ENCODE results near the gene ZNF318.
A peak's percentile ranks its signal among the peaks of the same experiment; 100 is the strongest.
"Not testable (repeated sequence)": the region's sequence is repeated elsewhere in the genome, so short reads cannot be mapped to it uniquely, and the experiment has no call there.

Gene ZNF318

DNA sequence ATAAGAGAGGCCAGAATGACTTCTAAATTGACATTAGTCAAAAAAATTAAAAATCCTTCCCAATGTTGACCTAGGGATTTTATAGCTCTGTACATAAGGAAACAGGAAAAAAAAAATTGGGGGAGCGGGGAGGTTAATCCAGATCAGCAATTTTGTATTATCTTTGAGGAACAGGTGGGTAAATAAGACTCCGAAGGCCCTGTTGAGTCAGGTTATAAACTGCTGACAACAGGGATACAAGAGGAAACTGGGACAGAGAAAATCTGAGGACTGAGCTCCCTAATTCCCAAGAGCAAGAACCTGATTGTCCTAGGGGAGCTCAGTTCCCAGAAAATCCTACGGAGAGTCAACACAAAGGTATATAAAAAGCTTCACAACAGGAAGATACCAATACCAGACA is 34.0 kb downstream of the ZNF318 start:
- no peak for DNase-seq

DNA sequence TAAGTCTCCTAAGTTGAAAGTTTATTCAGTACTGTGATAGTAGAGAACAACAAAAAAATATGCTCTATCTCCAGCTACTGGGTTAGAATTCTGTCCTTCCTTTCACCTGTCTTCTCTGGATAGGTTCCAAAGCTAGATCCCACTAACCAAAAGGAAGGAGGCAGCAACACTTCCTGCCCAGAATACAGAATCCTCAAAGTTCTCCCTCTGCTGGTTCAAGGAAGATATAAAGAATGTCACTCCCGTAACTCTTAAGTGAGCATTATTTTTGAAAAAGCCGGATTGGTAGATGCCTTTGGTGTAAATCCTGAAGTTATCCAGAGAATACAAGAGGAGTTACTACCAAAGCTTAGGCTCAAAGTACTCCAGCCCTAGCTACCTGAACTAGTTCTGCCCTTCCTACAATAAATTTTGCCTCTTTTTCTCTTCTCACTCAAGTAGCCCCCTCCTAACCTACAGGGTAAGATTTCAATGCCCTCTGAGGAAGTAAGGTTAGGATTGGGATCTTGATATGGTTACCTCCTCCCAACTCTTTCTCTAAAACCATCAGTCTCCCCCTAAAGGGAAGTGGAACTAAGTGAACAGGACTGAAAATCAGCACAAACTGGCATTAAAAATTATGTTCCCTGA is 34.9 kb downstream of the ZNF318 start:
- no peak for DNase-seq

DNA sequence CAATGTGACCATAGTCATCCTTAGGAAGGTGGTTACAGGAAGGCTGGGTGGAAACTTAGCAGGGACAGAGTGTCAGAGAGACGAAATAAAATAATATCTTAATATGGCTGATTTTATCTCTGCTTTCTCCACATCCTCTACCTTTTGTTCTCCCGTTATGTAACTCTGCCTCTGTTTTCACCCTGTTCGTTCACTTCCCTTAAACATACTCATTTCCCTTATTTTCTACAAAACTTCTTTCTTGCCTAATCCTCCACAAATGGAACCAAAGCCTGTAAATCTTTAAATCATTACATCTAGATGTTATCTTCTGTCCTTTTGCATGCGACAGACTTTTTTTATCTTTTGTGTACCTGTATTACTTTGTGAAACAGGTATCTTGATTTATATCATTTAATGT is 37.6 kb downstream of the ZNF318 start:
- no peak for DNase-seq

DNA sequence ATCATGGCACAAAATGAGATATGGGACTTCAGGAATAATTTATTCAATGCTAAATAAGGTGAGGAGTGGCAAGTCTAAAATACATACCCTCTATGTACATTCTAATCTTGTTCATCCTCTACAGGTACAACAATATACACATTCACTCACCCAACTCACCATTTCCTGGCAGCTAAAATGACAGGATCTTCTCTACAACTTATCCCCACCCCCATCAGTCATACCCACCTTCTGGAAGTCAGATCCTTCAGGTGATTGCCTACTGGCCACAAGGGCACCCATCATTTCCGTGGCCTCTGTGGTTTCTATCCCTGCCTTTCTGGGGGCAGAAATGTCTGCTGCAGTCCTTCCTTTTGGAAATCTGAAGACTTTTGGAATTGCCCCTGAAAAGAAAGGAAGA is 38.0 kb downstream of the ZNF318 start:
- peak; percentile 5 for DNase-seq

DNA sequence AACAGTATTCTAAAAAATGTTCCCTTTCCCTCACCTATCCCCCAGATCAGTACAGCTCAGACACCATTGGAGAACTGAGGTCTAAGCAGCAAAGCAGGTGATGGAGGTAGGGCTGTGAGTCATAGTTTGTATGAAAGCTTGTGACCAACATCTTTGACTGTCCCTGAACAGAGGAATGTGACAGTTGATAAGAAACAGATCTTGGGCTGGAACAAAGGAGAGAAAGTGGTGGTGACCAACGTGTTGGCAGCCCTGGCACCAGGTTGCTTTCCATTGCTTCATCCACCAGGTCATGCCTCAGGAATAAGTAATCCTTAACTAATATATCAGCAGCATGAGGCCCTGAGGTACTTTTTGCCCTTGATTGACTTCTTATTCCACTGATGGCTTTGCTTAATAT is 40.9 kb downstream of the ZNF318 start:
- no peak for DNase-seq

DNA sequence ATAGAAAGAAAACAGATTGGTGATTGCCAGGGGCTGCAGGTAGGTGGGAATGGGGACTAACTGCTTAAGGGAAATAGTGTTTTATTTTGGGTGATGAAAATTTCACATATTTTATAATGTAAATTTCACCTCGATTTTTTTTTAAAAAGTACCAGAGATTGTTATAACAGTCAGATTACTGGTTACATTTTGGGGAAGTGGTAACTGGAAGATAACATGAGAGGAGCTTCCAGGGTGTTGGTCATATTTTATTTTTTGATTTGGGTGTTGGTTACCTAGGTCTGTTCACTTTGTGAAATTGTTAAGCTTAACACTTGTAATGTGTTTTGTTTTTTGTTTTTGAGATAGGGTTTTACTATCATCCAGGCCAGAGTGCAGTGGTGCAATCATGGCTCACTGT is 43.6 kb downstream of the ZNF318 start:
- DNase-seq, result no peak

DNA sequence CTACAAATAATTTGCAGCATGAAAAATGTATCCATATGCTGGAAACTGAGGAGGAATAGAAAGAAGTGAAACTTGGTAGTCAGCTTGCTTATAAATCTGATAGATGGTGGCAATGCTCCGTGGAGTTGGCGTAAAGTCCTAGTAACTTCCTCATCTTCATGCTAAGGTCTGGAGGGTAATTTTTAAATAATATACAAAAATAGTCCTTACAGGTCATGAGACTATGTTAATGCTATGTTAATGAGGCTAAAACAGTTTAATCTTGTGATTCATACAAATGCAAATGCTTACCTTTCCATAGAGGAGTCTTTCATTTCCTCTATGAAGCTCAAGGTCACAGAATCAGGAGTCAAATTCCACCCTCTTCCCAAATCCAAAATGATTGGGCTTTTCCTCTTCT is 51.4 kb downstream of the ZNF318 start:
- DNase-seq, result no peak

DNA sequence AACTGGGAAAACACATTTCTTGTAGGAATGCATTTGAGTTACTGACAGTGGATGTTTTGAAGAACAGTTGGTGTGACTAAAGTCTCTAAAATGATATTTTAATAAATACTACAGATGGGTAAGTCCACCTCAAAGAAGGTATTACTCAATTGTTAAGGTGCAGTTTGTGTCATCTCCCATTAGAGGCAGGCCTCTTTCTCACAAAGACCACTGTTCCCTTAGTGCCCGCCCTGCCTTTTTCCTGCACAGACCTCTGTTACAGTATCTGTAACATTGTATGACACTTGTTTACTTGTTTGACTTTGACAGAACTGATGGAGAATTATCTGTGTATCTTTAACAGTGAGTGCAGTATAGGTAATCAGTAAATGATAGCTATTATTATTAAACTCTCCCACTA is 55.6 kb downstream of the ZNF318 start:
- DNase-seq, result no peak

DNA sequence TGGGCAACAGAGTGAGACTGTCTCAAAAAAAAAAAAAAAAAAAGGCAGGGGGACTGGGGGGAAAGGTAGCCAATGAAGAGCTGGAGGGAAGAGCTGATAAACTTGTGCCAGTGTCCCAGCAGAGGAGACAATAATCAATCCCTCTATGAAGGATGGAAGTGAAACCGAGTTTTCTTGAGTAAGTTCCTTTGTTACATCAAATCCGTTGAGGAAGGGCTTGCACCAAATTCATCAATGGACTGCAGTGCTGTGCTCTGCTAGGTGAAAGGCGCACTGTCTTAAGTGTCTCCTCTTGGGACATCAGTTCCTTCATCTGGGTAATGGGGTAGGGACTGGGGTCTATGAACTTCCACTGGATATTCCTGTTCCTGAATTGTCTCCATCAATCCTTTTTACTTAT is 57.8 kb downstream of the ZNF318 start:
- DNase-seq, result no peak

DNA sequence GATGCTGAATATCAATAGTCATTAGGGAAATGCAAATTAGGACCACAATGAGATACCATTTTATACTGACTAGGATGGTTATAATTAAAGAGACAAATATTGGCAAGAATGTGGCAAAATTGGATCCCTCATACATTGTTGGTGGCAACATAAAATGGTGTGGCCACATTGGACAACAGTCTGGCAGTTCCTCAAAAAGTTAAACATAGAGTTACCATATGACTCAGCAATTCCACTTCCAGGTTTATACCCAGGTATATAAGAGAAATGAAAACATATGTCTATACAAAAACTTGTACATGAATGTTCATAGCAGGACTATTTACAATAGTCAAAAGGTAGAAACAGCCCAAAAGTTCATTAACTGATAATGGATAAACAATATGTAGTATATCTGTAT is 58.8 kb downstream of the ZNF318 start:
- no peak for DNase-seq

DNA sequence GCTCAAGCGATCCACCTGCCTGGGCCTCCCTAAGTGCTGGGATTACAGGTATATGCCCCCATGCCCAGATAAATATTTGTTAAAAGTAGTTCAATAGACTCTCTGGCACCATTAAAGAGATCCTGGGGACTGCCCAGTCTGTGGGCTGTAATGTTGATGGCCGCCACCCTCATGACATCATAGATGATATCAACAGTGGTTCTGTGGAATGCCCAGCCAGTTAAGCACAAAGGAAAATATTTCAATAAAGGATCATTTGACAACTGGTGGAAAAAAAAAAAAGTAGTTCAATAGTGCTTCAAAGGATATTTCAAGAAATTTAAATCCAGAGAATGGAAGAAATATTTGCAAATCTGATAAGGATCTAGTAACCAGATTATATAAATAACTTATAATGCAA is 59.3 kb downstream of the ZNF318 start:
- no peak for DNase-seq

DNA sequence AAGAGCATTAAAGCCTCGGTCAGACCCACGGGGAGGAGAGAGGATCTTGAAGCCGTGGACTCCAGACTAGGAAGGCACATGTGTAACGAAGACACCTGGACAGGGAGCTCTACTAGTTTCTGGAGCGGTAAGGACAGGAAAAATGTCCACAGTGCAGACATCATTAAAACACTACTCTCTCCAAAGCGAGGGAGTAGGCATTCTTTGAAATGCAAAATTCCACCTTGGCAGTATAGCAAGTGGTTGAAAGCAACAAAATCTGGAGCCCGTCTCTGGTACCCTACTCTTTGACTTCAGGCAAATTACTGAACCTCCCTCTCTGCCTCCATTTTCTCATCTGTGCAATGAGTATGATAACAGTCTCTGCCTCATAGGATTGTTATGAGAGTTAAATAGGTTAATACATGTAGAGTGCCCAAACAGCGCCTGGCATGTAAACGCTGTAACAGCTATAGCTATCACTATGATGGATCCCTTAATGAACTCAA is 60.4 kb downstream of the ZNF318 start:
- no peak for DNase-seq

DNA sequence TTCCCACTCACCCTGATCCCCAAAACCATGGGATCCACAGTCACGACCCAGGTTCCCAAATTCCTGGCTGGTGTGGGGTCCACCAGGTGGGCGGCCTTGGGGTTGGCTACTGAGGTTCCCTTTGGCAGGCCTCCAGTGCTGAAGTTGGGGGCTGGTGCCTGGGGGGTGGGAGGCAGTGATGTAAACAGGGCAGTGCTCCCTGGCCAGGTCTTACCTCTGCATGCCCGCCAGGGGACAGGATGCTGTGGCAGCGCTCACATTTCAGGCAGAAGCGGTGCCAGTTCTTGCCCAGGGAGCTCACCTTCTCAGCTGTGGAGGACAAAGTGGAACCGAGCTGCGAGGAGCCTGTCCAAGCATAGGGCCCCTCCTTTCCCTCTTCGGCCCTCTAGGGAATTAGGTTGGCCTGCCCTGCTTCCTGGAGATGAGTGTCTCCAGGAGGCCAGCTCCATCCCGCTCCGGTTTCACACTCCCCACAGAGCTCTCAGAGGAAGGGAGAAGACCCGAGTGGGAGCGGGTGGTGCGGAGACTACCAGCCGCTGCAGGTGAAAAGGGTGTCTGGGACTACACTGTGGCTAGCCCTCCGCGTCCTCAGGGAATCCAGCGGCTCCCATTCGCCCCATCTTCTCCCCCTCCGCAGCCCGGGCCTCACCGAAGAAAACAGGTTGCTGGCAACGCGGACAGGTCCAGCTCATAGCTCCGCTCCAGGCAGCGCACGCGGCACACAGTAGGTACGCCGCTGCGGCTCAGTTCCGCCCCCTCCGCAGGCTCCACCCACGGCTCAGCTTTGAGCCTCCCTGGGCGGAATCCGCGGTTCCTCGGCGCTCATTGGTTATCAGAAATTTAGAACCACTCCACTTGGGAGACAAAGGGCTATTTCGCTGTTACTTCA is 61.1 kb downstream of the ZNF318 start, which contains the start of gene CRIP3:
CRIP3 (minus strand) TSS at position 726 of the 889 bp plus-strand sequence; CDS start at position 692, 34 bp downstream.
- DNase-seq, result peak; percentile 36

DNA sequence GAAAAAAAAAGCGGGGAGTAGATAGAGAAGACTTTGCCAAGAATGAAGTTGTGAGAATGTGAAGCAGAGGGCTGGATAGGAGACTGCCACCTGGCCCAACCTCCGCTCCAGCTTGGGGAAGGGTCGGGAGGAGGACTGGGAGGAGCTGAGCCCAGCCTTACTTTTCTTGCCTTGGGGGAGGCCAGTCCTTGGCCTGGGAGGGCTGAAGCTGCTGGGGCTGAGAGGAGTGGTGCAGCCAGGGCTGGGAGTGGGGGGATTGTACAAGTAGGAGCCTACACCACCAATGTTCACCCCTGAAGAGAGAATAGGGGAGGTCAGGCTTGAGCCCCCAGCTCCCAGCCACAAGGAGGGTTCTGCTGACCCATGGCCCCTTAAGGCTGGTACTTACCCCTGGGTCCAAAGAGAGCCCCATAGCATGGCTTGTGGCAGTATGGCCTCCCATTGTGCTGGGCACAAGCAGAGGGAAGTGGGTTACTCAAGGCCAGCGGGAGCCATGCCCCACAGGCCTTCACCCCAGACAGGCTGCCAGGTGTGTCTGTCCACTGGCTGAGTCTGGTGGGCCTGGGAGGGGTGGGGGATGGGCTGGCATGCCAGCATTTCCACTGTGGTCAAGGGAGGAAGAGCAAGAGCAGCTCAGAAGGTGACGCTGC is 61.9 kb downstream of the ZNF318 start:
- DNase-seq, result no peak

DNA sequence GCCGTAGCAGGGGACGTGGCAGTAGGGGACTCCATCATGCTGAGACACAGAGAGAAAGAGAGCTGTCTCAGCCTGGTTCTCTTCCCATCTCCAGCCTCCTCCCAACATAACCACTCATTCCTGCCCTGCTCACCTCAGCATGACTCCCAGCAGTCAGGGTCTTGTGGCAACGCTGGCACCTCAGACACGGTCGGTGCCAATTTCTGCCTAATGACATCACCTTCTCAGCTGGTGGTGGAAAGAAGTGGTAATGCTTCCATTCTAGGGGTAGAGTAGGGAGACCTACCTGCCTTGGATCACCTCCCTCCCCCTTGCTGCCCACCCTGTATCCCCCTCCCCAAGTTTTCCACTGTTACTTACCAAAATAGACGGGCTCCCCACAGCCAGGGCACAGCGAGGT is 63.4 kb downstream of the ZNF318 start:
- DNase-seq, result no peak

DNA sequence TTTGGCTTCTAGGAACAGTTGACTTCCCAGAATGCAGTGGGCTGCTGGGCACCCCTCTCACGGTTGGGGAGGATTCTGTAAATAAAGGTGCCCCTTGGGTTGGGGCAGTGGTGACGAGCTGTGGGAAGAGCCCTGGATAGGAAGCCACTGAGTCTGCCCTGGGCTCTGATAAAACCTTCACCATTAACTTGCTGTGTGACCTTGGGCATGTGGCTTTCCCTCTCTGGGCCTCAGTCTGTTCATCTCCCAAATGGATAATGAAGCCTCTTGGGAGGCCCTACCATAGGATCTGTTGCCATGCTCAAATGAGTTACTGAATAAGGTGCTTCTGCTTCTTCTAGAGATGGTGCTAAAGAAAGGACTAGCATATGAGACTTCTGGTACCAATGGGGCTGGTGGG is 64.6 kb downstream of the ZNF318 start:
- DNase-seq, result no peak

DNA sequence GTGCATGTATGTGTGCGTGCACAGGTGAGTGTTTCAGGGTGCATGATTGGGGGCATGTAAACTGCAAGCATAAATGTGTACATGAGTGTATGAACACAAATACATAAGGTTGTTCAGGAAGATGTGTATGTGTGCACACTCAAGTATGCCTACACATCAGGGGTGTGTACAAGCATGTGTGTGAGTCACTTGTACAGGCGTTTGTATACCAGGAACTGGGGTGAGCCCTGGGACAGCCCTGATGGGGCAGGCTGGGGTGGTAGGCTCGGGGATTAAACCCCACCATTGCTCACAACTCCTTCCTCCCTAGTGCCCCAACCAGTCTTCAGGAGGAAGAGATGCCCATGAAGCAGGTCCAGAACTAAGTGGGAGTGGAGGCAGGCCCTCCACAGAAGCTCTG is 65.1 kb downstream of the ZNF318 start:
- DNase-seq, result no peak

DNA sequence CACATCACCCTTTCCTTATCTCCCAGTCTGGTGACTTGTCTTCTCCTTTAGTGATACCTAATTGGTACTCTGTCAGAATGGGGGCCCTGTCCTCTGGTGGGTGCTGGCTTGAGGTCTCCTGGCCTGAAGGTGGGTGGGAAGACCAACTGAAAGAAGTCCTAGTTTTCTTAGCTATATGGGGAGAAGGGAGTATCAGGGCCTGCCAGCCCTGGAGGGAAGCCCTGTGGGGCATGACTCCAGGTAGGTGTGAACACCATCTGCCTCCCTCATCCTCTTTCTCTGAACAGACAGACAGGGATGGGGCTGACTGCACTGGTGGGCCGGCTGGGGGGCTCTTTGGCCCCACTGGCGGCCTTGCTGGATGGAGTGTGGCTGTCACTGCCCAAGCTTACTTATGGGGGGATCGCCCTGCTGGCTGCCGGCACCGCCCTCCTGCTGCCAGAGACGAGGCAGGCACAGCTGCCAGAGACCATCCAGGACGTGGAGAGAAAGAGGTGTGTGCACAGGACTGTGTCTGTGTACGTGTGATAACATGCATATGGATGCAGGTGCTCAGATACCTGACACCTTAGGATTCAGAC is 65.6 kb downstream of the ZNF318 start:
- no peak for DNase-seq

DNA sequence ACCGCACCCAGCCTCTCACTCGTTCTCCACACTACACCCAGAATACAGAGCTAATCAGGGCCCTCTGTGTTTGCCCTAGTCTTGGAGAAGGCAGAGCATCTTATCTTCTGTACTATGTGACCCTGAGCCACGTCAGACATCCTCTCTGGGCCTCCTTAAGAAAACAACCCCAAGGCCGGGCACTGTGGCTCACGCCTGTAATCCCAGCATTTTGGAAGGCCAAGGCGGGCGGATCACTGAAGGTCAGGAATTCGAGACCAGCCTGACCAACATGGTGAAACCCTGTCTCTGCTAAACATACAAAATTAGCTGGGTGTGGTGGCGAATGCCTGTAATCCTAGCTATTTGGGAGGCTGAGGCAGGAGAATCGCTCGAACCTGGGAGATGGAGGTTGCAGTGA is 66.4 kb downstream of the ZNF318 start:
- DNase-seq, result not testable (repeated sequence)

DNA sequence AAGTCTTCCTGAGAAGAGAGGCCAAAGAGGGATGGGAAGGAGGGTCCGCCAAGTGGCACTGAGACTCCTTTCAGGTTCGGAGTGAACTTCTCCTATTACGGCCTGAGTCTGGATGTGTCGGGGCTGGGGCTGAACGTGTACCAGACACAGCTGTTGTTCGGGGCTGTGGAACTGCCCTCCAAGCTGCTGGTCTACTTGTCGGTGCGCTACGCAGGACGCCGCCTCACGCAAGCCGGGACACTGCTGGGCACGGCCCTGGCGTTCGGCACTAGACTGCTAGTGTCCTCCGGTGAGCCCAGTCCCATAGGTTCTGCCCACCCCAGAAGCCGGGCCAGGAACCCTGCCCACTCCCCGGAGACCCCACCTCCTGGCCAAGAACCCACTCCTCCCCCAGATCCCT is 67.3 kb downstream of the ZNF318 start:
- DNase-seq, result no peak

DNA sequence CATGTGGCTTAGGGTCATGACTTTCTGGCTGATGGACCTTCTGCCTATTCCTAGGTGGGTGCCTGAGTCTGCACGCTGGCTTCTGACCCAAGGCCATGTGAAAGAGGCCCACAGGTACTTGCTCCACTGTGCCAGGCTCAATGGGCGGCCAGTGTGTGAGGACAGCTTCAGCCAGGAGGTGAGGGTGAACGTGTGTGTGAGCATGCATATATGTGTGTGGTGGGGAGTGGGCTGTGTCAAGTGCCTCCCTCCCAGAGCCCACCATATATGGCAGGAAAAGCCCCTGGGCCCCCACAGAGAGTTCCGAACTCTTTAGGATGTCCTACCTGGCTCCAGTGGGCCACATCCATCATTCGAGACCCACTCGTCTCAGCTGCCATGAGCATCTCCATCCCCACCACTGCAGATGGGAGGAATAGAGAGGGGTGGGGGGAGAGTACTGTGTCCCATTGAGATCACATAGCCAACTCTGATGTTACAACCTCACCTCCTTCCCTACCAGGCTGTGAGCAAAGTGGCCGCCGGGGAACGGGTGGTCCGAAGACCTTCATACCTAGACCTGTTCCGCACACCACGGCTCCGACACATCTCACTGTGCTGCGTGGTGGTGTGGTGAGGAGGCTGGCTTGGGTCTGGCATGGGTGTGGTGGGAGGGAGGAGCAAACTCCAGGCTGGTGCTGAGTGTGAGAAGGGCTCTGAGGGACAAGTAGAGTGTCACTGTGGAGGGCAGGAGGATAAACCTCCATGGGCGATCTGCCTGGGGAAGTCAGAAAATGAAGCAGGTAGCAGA is 68.2 kb downstream of the ZNF318 start:
- DNase-seq, result no peak
